Measurements from ENCODE around the gene IL27RA. TPM values are rescaled to one million over a fixed set of nuclear protein-coding genes. Genes with fewer than 3 reads are reported as not detected.

The IL27RA gene
- total RNA-seq, 1 experiment from 2014 or later = 10.2 TPM

- peaks cover 3% of the 10 kb centered on the region; the same call in 1 of the 2 replicates for H3K4me1 ChIP-seq (ENCODE audit: control insufficient read depth, insufficient read depth, low read length)
- no peaks in the 10 kb centered on the region for H3K36me3 ChIP-seq (ENCODE audit: control insufficient read depth, insufficient read depth, low read length)
- no peaks in the 10 kb centered on the region for H3K9me3 ChIP-seq (ENCODE audit: control insufficient read depth, insufficient read depth, low read depth, low read length)
- BruUV-seq (replicated peaks) = no TSS peak
- H3K27me3 ChIP-seq (ENCODE audit: control insufficient read depth, insufficient read depth, low read length) = no peaks in the 10 kb centered on the region
- ChIA-PET POLR2A (interaction anchor here (0.7 kb wide), 1 partner anchor 9 kb away, joined by 3 read pairs; no protein-coding TSS in a partner anchor), CTCF (interaction anchor here (0.6 kb wide), 1 partner anchor 154 kb away, joined by 3 read pairs; no protein-coding TSS in a partner anchor)
- no peak overlapping the region for H3K4me3 ChIP-seq (ENCODE audit: low read depth in 2 of 2, low read length in 2 of 2)
- ATAC-seq (no peak), DNase-seq (ENCODE audit: low read depth, low spot score) (no peak)
- TF ChIP-seq SIN3A (IDR thresholded peaks at IDR 0.05; ENCODE audit: borderline replicate concordance, insufficient read depth, low read depth, low read length) (no peak), POLR2AphosphoS5 (IDR thresholded peaks at IDR 0.05; ENCODE audit: low read depth, low read length) (no peak), REST (IDR thresholded peaks at IDR 0.05; ENCODE audit: insufficient read depth in 1 of 2, low read depth in 2 of 2, low read length in 1 of 2) (no peak), TCF7L2 (IDR thresholded peaks at IDR 0.05; ENCODE audit: low read depth, low read length) (no peak), CTCF (IDR thresholded peaks at IDR 0.05) (no peak)
- in situ Hi-C loops (cut with HindIII; ENCODE audit: low pct_unique_long_range_greater_than_20kb, low sequenced_read_pairs) (no loop called here), intact Hi-C loops (cut with micrococcal nuclease; ENCODE audit: unreplicated experiment) (no loop called here)
- H3K27ac ChIP-seq (ENCODE audit: low read length) = no peak overlapping the region
Measured at GRCh38 chr19:14021474-14021873, 10.1 kb upstream of the IL27RA start.

GRCh38 chr19:14022469-14022868 lies 9.1 kb upstream of the IL27RA start:
- ATAC-seq (no peak), DNase-seq (ENCODE audit: low read depth, low spot score) (no peak)
- H3K27me3 ChIP-seq (ENCODE audit: control insufficient read depth, insufficient read depth, low read length) = no peaks in the 10 kb centered on the region
- TF ChIP-seq CTCF (IDR thresholded peaks at IDR 0.05) (no peak), POLR2AphosphoS5 (IDR thresholded peaks at IDR 0.05; ENCODE audit: low read depth, low read length) (no peak), TCF7L2 (IDR thresholded peaks at IDR 0.05; ENCODE audit: low read depth, low read length) (no peak), REST (IDR thresholded peaks at IDR 0.05; ENCODE audit: insufficient read depth in 1 of 2, low read depth in 2 of 2, low read length in 1 of 2) (no peak), SIN3A (IDR thresholded peaks at IDR 0.05; ENCODE audit: borderline replicate concordance, insufficient read depth, low read depth, low read length) (no peak)
- peaks cover 3% of the 10 kb centered on the region; the same call in 1 of the 2 replicates for H3K4me1 ChIP-seq (ENCODE audit: control insufficient read depth, insufficient read depth, low read length)
- BruUV-seq (replicated peaks) = no TSS peak
- no peak overlapping the region for H3K4me3 ChIP-seq (ENCODE audit: low read depth in 2 of 2, low read length in 2 of 2)
- H3K27ac ChIP-seq (ENCODE audit: low read length) = no peak overlapping the region
- in situ Hi-C loops (cut with HindIII; ENCODE audit: low pct_unique_long_range_greater_than_20kb, low sequenced_read_pairs) = no loop called here
- H3K9me3 ChIP-seq (ENCODE audit: control insufficient read depth, insufficient read depth, low read depth, low read length) = no peaks in the 10 kb centered on the region
- no peaks in the 10 kb centered on the region for H3K36me3 ChIP-seq (ENCODE audit: control insufficient read depth, insufficient read depth, low read length)
- intact Hi-C loops (cut with micrococcal nuclease; ENCODE audit: unreplicated experiment) = no loop called here
- ChIA-PET CTCF (no interaction called here), POLR2A (no interaction called here)

Data from Panc1 (cell line).